G401 (cell line): ENCODE data around the gene IER5. TPM values are rescaled to one million over a fixed set of nuclear protein-coding genes. Genes with fewer than 3 reads are reported as not detected.

Source experiments
- DNase-seq: peaks from one replicate; pipeline ENCODE4 v3.0.0-alpha.2; 2015; ENCODE audit warnings: low spot score
- in situ Hi-C: cut with HindIII; loops from 2 replicates; pipeline ENCODE4 v1.10.0; 2016; ENCODE audit warnings: low sequenced_read_pairs, mixed read lengths
- total RNA-seq: library from RNA; depleted of rRNA; stranded (reverse); fragments of >200 nt; shearing (Covaris generic); gene quantifications from 2 replicates; pipeline ENCODE4 v1.2.3, GENCODE V29; 2014

Gene IER5
- total RNA-seq, 1 experiment from 2014 or later: 37.9 TPM

- DNase-seq: no peak
- in situ Hi-C loops: loop anchor here (5.0 kb wide), 1 partner anchor 56 kb away; no protein-coding TSS in a partner anchor
These were observed 4.5 kb downstream of the IER5 start for GRCh38 chr1:181092883-181093458.

- DNase-seq: no peak
- in situ Hi-C loops: loop anchor here (5.0 kb wide), 1 partner anchor 57 kb away; no protein-coding TSS in a partner anchor
These were observed 6.1 kb downstream of the IER5 start for GRCh38 chr1:181094416-181095212.

- in situ Hi-C loops: no loop called here
- no peak for DNase-seq
These were observed 6.8 kb downstream of the IER5 start for GRCh38 chr1:181095260-181095659.

- in situ Hi-C loops: no loop called here
- DNase-seq: no peak
These were observed 7.3 kb downstream of the IER5 start for GRCh38 chr1:181095763-181096184.

GRCh38 chr1:181097242-181097641 lies 8.7 kb downstream of the IER5 start:
- in situ Hi-C loops: no loop called here
- DNase-seq: no peak

- in situ Hi-C loops: no loop called here
- no peak for DNase-seq
These were observed 10.9 kb downstream of the IER5 start for GRCh38 chr1:181099152-181100014.

- no peak for DNase-seq
- in situ Hi-C loops: no loop called here
These were observed 11.8 kb downstream of the IER5 start for GRCh38 chr1:181100015-181100905.

- in situ Hi-C loops: no loop called here
- no peak for DNase-seq
These were observed 12.4 kb downstream of the IER5 start for GRCh38 chr1:181100934-181101333.

- in situ Hi-C loops: no loop called here
- DNase-seq: no peak
These were observed 13.2 kb downstream of the IER5 start for GRCh38 chr1:181101581-181102226.

- no peak for DNase-seq
- in situ Hi-C loops: no loop called here
These were observed 14.3 kb downstream of the IER5 start for GRCh38 chr1:181102841-181103240.

GRCh38 chr1:181103399-181103798 lies 14.9 kb downstream of the IER5 start:
- DNase-seq: no peak
- in situ Hi-C loops: no loop called here

- DNase-seq: peak; percentile 52
These were observed 15.7 kb downstream of the IER5 start for GRCh38 chr1:181104042-181104789.

GRCh38 chr1:181104790-181105133 lies 16.3 kb downstream of the IER5 start:
- in situ Hi-C loops: no loop called here
- no peak for DNase-seq

More at GRCh38 chr1:181104042-181104789, 15.7 kb downstream of the IER5 start:
- in situ Hi-C loops: no loop called here

- peak; percentile 93 for DNase-seq
- in situ Hi-C loops: no loop called here
These were observed 16.9 kb downstream of the IER5 start for GRCh38 chr1:181105134-181106021.

- DNase-seq: no peak
- in situ Hi-C loops: no loop called here
These were observed 17.5 kb downstream of the IER5 start for GRCh38 chr1:181106022-181106312.

- in situ Hi-C loops: no loop called here
- DNase-seq: no peak
These were observed 18.0 kb downstream of the IER5 start for GRCh38 chr1:181106479-181106878.

- in situ Hi-C loops: no loop called here
- no peak for DNase-seq
These were observed 19.2 kb downstream of the IER5 start for GRCh38 chr1:181107711-181108110.
